Measurements from ENCODE around the gene S100A8. TPM values are rescaled to one million over a fixed set of nuclear protein-coding genes. Genes with fewer than 3 reads are reported as not detected.
A peak's percentile ranks its signal among the peaks of the same experiment; 100 is the strongest.

S100A8 gene
- total RNA-seq, 1 donor from 2014 or later: 266 TPM

GRCh38 chr1:153389973-153390879, 647 bp downstream of the S100A8 start:
- Histone ChIP-seq H3K4me3 (no peak overlapping the region), H3K9me3 (no peaks in the 10 kb centered on the region), H3K27me3 (no peaks in the 10 kb centered on the region), H3K36me3 (no peaks in the 10 kb centered on the region), H3K27ac (no peak overlapping the region), H3K4me1 (peaks cover 3% of the 10 kb centered on the region)
- no peak for DNase-seq
- no peak for TF ChIP-seq CTCF (IDR thresholded peaks at IDR 0.05)
- ATAC-seq: no peak
- intact Hi-C loops (cut with DNase I): no loop called here

GRCh38 chr1:153389401-153389800, 1.5 kb downstream of the S100A8 start:
- Histone ChIP-seq H3K9me3 (no peaks in the 10 kb centered on the region), H3K4me3 (no peak overlapping the region), H3K36me3 (no peaks in the 10 kb centered on the region), H3K4me1 (peaks cover 8% of the 10 kb centered on the region), H3K27ac (no peak overlapping the region), H3K27me3 (no peaks in the 10 kb centered on the region)
- intact Hi-C loops (cut with DNase I): no loop called here
- no peak for ATAC-seq
- no peak for TF ChIP-seq CTCF (IDR thresholded peaks at IDR 0.05)
- no peak for DNase-seq

GRCh38 chr1:153387785-153388184, 3.1 kb downstream of the S100A8 start:
- H3K27ac ChIP-seq: no peak overlapping the region
- TF ChIP-seq CTCF (IDR thresholded peaks at IDR 0.05): no peak
- H3K4me3 ChIP-seq: no peak overlapping the region
- no peaks in the 10 kb centered on the region for H3K9me3 ChIP-seq
- no peaks in the 10 kb centered on the region for H3K36me3 ChIP-seq
- intact Hi-C loops (cut with DNase I): no loop called here
- DNase-seq: no peak
- no peak for ATAC-seq
- no peaks in the 10 kb centered on the region for H3K27me3 ChIP-seq
- peaks cover 8% of the 10 kb centered on the region for H3K4me1 ChIP-seq

- H3K27me3 ChIP-seq: no peaks in the 10 kb centered on the region
- intact Hi-C loops (cut with DNase I): no loop called here
- no peak overlapping the region for H3K4me3 ChIP-seq
- ATAC-seq: no peak
- no peak for DNase-seq
- H3K36me3 ChIP-seq: no peaks in the 10 kb centered on the region
- peaks cover 8% of the 10 kb centered on the region for H3K4me1 ChIP-seq
- H3K27ac ChIP-seq: no peak overlapping the region
- no peaks in the 10 kb centered on the region for H3K9me3 ChIP-seq
- TF ChIP-seq CTCF (IDR thresholded peaks at IDR 0.05): no peak
These were observed 3.9 kb downstream of the S100A8 start for GRCh38 chr1:153387001-153387400.

GRCh38 chr1:153386500-153386901, 4.4 kb downstream of the S100A8 start:
- peaks cover 8% of the 10 kb centered on the region for H3K4me1 ChIP-seq
- no peaks in the 10 kb centered on the region for H3K36me3 ChIP-seq
- no peaks in the 10 kb centered on the region for H3K9me3 ChIP-seq
- TF ChIP-seq CTCF (IDR thresholded peaks at IDR 0.05): no peak
- intact Hi-C loops (cut with DNase I): no loop called here
- ATAC-seq (peak; percentile 84), DNase-seq (no peak)
- no peak overlapping the region for H3K4me3 ChIP-seq
- H3K27ac ChIP-seq: no peak overlapping the region
- H3K27me3 ChIP-seq: no peaks in the 10 kb centered on the region
